PC-9 (cell line): ENCODE measurements around the gene CRB2. TPM values are rescaled to one million over a fixed set of nuclear protein-coding genes. Genes with fewer than 3 reads are reported as not detected.

Experiments used
- BruUV-seq: library from RNA; stranded (reverse); fragments of 400-500 nt; replicated peaks from 2 replicates; lab custom pipeline; 2021; lab: Mats Ljungman, UMichigan
- CTCF ChIA-PET: fragments of 300-600 bp; sonication (Branson Sonifier 250); formaldehyde crosslinking; loops from one replicate; lab custom pipeline; 2022; ENCODE audit warnings: antibody characterized with exemption; lab: Charles Lee
- POLR2A ChIA-PET: fragments of 300-600 bp; sonication (Branson Sonifier 250); formaldehyde crosslinking; loops from one replicate; lab custom pipeline; 2022; ENCODE audit warnings: antibody characterized with exemption; ENCODE audit not compliant: unreplicated experiment; lab: Charles Lee
- DNase-seq, 2 experiments: peaks; one replicate each; pipeline versions ENCODE4 v3.0.0 to v3.0.0-alpha.2; 2015 to 2022; ENCODE audit warnings: mixed read lengths in 1 of 2
- H2AFZ ChIP-seq: fragments of 200-600 bp; sonication (generic); 2 replicates; pipeline ENCODE4 v1.8.1; 2017; ENCODE audit warnings: antibody characterized with exemption
- H3F3A ChIP-seq: fragments of 200-600 bp; sonication (generic); 2 replicates; pipeline ENCODE4 v1.8.1; 2017; ENCODE audit warnings: antibody characterized with exemption, mild to moderate bottlenecking, low read depth; ENCODE audit not compliant: insufficient read depth
- H3K27ac ChIP-seq: fragments of 200-600 bp; sonication (generic); 2 replicates; pipeline ENCODE4 v1.6.1; 2016; ENCODE audit warnings: mixed run types
- H3K27me3 ChIP-seq: fragments of 200-600 bp; sonication (generic); 2 replicates; pipeline ENCODE4 v1.6.1; 2016; ENCODE audit warnings: low read depth, mixed run types; ENCODE audit not compliant: insufficient read depth
- H3K36me3 ChIP-seq: fragments of 200-600 bp; sonication (generic); 2 replicates; pipeline ENCODE4 v1.6.1; 2016; ENCODE audit warnings: low read depth, mixed run types
- H3K4me1 ChIP-seq: fragments of 200-600 bp; sonication (generic); replicated peaks from 2 replicates; pipeline ENCODE4 v1.6.1; 2016; ENCODE audit warnings: mixed run types; ENCODE audit not compliant: insufficient read depth
- H3K4me2 ChIP-seq: fragments of 200-600 bp; sonication (generic); 2 replicates; pipeline ENCODE4 v1.6.1; 2017; ENCODE audit warnings: mixed run types
- H3K4me3 ChIP-seq: fragments of 200-600 bp; sonication (generic); 2 replicates; pipeline ENCODE4 v1.6.1; 2016; ENCODE audit warnings: mixed run types
- H3K79me2 ChIP-seq: fragments of 200-600 bp; sonication (generic); 2 replicates; pipeline ENCODE4 v1.6.1; 2017; ENCODE audit warnings: low read depth, mixed run types
- H3K9me2 ChIP-seq: fragments of 200-600 bp; sonication (generic); 2 replicates; pipeline ENCODE4 v1.8.1; 2017; ENCODE audit warnings: mild to moderate bottlenecking; ENCODE audit not compliant: insufficient read depth
- H3K9me3 ChIP-seq: fragments of 200-600 bp; sonication (generic); 2 replicates; pipeline ENCODE4 v1.8.1; 2016; ENCODE audit warnings: low read depth; ENCODE audit not compliant: insufficient read depth
- H4K20me1 ChIP-seq: fragments of 200-600 bp; sonication (generic); 2 replicates; pipeline ENCODE4 v1.8.1; 2017; ENCODE audit not compliant: insufficient read depth
- EZH2 ChIP-seq: fragments of 200-600 bp; sonication (generic); IDR thresholded peaks from 2 replicates; pipeline ENCODE4 v1.8.0; 2017; ENCODE audit warnings: antibody characterized with exemption, low read depth
- intact Hi-C: fragments of 100-400 bp; cut with micrococcal nuclease; formaldehyde crosslinking; loops from one replicate; pipeline ENCODE4 v1.10.0; 2022; ENCODE audit not compliant: unreplicated experiment
- total RNA-seq: library from RNA; stranded (reverse); gene quantifications from 2 replicates; pipeline ENCODE4 v1.2.3, GENCODE V29; 2021
- TF ChIP-seq, protein P1 (sequence below): fragments of 200-600 bp; sonication (generic); conservative IDR thresholded peaks from 2 replicates; pipeline ENCODE4 v1.6.1; 2017; ENCODE audit warnings: mixed run types, antibody characterized with exemption, mild to moderate bottlenecking, moderate library complexity

The CRB2 gene
- total RNA-seq, 1 experiment from 2014 or later = not detected

GRCh38 chr9:123349691-123350480 is 6.1 kb upstream of the CRB2 start:
- CTCF ChIA-PET = interaction anchor here (0.5 to 1.0 kb wide), 6 partner anchors 22 to 269 kb away, joined by 3 to 5 read pairs (median 4); no protein-coding TSS in a partner anchor
- Histone ChIP-seq H3K27ac (no peak overlapping the region), H4K20me1 (no peaks in the 10 kb centered on the region), H3K36me3 (no peaks in the 10 kb centered on the region), H3K4me1 (no peaks in the 10 kb centered on the region), H3K9me2 (no peaks in the 10 kb centered on the region), H3K79me2 (no peaks in the 10 kb centered on the region), H3K4me3 (no peak overlapping the region), H3K4me2 (peak overlapping the region; percentile 32; the same call in 1 of the 2 replicates), H3F3A (peaks cover 8% of the 10 kb centered on the region), H3K9me3 (no peaks in the 10 kb centered on the region), H2AFZ (no peak overlapping the region), H3K27me3 (peaks cover 25% of the 10 kb centered on the region; the same call in 1 of the 2 replicates)
- DNase-seq = peak in 1 of 2 experiments; percentile 62
- TF ChIP-seq, protein P1, sequence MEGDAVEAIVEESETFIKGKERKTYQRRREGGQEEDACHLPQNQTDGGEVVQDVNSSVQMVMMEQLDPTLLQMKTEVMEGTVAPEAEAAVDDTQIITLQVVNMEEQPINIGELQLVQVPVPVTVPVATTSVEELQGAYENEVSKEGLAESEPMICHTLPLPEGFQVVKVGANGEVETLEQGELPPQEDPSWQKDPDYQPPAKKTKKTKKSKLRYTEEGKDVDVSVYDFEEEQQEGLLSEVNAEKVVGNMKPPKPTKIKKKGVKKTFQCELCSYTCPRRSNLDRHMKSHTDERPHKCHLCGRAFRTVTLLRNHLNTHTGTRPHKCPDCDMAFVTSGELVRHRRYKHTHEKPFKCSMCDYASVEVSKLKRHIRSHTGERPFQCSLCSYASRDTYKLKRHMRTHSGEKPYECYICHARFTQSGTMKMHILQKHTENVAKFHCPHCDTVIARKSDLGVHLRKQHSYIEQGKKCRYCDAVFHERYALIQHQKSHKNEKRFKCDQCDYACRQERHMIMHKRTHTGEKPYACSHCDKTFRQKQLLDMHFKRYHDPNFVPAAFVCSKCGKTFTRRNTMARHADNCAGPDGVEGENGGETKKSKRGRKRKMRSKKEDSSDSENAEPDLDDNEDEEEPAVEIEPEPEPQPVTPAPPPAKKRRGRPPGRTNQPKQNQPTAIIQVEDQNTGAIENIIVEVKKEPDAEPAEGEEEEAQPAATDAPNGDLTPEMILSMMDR = peak; percentile 96
- no peak for TF ChIP-seq EZH2
- intact Hi-C loops = loop anchor here (1.0 to 10.0 kb wide), 5 partner anchors 248 to 1223 kb away; partner anchors contain the start of gene PDCL
- POLR2A ChIA-PET = interaction anchor here (0.6 kb wide), 2 partner anchors 120 to 438 kb away, joined by 3 to 6 read pairs; no protein-coding TSS in a partner anchor
- BruUV-seq = no TSS peak

- DNase-seq = no peak
- ChIA-PET CTCF (interaction anchor here (0.6 kb wide), 1 partner anchor 250 kb away, joined by 3 read pairs; no protein-coding TSS in a partner anchor), POLR2A (no interaction called here)
- no peak overlapping the region for H3K4me2 ChIP-seq
- peaks cover 8% of the 10 kb centered on the region for H3F3A ChIP-seq
- no peaks in the 10 kb centered on the region for H3K36me3 ChIP-seq
- H2AFZ ChIP-seq = no peak overlapping the region
- no peaks in the 10 kb centered on the region for H3K9me3 ChIP-seq
- TF ChIP-seq EZH2 = no peak
- TF ChIP-seq, protein P1 = no peak
- H3K79me2 ChIP-seq = no peaks in the 10 kb centered on the region
- peaks cover 25% of the 10 kb centered on the region; the same call in 1 of the 2 replicates for H3K27me3 ChIP-seq
- intact Hi-C loops = loop anchor here (1.0 to 10.0 kb wide), 4 partner anchors 248 to 886 kb away; partner anchors contain the start of gene PDCL
- no TSS peak for BruUV-seq
- H4K20me1 ChIP-seq = no peaks in the 10 kb centered on the region
- no peak overlapping the region for H3K27ac ChIP-seq
- H3K4me3 ChIP-seq = no peak overlapping the region
- no peaks in the 10 kb centered on the region for H3K4me1 ChIP-seq
- H3K9me2 ChIP-seq = no peaks in the 10 kb centered on the region
Measured at GRCh38 chr9:123350590-123351310, 5.2 kb upstream of the CRB2 start.

- intact Hi-C loops = loop anchor here (5.0 to 10.0 kb wide), 3 partner anchors 251 to 888 kb away; partner anchors contain the start of gene PDCL
- CTCF ChIA-PET = no interaction called here
- Histone ChIP-seq H3K9me3 (no peaks in the 10 kb centered on the region), H3F3A (0 out of 2 replicates have a peak, but pooled peaks cover under 1% of the 10 kb centered on the region), H4K20me1 (no peaks in the 10 kb centered on the region), H3K79me2 (no peaks in the 10 kb centered on the region), H3K4me2 (no peak overlapping the region), H3K27ac (no peak overlapping the region), H3K9me2 (no peaks in the 10 kb centered on the region), H3K36me3 (no peaks in the 10 kb centered on the region), H3K27me3 (peaks cover 25% of the 10 kb centered on the region; the same call in 1 of the 2 replicates), H3K4me1 (no peaks in the 10 kb centered on the region), H2AFZ (no peak overlapping the region), H3K4me3 (no peak overlapping the region)
- BruUV-seq = no TSS peak
- POLR2A ChIA-PET = no interaction called here
- DNase-seq = peak in 1 of 2 experiments; percentile 9
- no peak for TF ChIP-seq EZH2
- TF ChIP-seq, protein P1 = no peak
Measured at GRCh38 chr9:123353041-123353440, 3.0 kb upstream of the CRB2 start.
